ENCODE results near the gene HDHD2.

GRCh38 chr18:47109720-47110119 lies 40.6 kb downstream of the HDHD2 start:
- no peak for TF ChIP-seq SUZ12 (IDR thresholded peaks at IDR 0.05)
- TF ChIP-seq ZNF384 (IDR thresholded peaks at IDR 0.05), result no peak
- TF ChIP-seq ARNT (IDR thresholded peaks at IDR 0.05), result no peak
- TF ChIP-seq NFRKB (IDR thresholded peaks at IDR 0.05), result no peak
- no peak for TF ChIP-seq FOXM1 (IDR thresholded peaks at IDR 0.05; ENCODE audit: borderline replicate concordance)
- no peak for TF ChIP-seq LEF1 (IDR thresholded peaks at IDR 0.05; ENCODE audit: borderline replicate concordance)
- no peak for TF ChIP-seq SP1 (IDR thresholded peaks at IDR 0.05)
- no peak for TF ChIP-seq ELF4 (IDR thresholded peaks at IDR 0.05)
- no peak for TF ChIP-seq BHLHE40 (IDR thresholded peaks at IDR 0.05; ENCODE audit: borderline replicate concordance)
- no peak for TF ChIP-seq FOXA1 (IDR thresholded peaks at IDR 0.05)

All from HEK293T (cell line).